ENCODE measurements around the gene GBX2.

- TF ChIP-seq SIN3A (IDR thresholded peaks at IDR 0.05; ENCODE audit: borderline replicate concordance, insufficient read depth, low read depth, low read length): no peak
- TF ChIP-seq CTCF (IDR thresholded peaks at IDR 0.05): no peak
- no peak for TF ChIP-seq POLR2AphosphoS5 (IDR thresholded peaks at IDR 0.05; ENCODE audit: low read depth, low read length)
These were observed 5.2 kb downstream of the GBX2 start for GRCh38 chr2:236162882-236163470.

All from Panc1 (cell line).